Activated CD8-positive, alpha-beta memory T cell treated with anti-CD3 and anti-CD28 coated beads, Interleukin-2, amount 50 U/mL, for 4 hours (primary cell): Measurements from ENCODE around the gene SHKBP1.
"Not testable (repeated sequence)": the region's sequence is repeated elsewhere in the genome, so short reads cannot be mapped to it uniquely, and the experiment has no call there.

Source experiments
- DNase-seq: peaks from one replicate; pipeline ENCODE4 v3.0.0-alpha.2; 2020

SHKBP1 gene

DNA sequence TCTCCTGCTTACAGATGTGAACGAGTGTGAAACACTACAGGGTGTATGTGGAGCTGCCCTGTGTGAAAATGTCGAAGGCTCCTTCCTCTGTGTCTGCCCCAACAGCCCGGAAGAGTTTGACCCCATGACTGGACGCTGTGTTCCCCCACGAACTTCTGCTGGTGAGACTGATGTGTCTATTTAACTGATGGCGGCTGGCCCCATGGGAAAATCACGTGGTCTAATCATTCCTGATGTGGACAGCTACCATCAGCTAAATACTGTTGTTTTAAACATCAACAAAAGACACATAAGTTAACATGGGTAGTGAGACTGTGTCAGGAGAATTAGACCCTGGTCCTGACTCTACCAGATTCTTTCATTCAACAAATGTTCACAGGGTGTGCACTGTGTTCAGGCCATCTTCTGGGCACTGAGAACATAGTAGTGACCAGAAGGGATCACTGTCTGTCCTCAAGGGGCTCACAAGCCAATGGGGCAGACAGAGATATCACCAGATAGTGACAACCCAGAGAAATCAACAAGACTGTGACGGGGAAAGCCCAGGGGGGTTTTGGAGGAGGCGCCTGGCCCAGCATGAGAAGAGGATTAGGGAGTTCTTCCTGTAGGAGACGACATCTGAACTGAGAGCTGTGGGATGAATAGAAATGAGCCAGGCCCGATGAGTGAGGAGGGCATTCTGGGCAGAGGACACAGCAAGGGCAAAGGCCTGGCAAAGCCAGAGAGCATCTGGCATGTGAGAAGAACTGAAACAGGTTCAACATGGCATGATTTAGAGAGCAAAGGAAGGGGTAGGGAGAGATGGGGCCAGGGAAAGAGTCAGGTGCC, 42.9 kb downstream of the SHKBP1 start:
- DNase-seq: no peak

DNA sequence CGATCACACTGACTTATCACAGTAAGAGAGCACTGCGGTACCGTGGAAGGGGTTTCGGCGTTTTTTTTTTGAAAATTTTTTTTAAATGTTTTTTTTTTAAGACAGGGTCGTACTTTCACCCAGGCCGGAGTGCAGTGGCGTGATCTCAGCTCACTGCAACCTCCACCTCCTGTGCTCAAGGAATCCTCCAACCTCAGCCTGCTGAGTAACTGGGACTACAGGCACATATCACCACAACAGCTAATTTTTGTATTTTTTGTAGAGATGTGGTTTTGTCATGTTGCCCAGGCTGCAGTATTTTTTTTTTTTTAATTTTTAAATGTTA, 43.5 kb downstream of the SHKBP1 start:
- DNase-seq: no peak

DNA sequence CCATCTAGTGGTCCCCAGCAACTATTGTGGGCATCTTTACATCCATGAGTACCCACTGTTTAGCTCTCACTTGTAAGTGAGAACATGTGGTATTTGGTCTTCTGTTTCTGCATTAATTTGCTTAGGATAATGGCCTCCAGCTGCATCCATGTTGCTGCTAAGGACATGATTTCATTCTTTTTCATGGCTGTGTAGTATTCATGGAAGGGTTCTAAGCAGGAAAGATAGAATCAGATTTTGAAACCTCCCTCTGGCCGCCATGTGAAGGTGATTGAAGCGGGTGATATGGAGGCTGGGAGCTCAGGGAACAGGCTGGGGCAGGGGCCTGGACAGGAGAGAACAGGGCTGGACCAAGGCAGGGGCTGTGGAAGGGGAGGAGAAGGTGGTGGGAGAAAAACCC, 44.6 kb downstream of the SHKBP1 start:
- DNase-seq: no peak

DNA sequence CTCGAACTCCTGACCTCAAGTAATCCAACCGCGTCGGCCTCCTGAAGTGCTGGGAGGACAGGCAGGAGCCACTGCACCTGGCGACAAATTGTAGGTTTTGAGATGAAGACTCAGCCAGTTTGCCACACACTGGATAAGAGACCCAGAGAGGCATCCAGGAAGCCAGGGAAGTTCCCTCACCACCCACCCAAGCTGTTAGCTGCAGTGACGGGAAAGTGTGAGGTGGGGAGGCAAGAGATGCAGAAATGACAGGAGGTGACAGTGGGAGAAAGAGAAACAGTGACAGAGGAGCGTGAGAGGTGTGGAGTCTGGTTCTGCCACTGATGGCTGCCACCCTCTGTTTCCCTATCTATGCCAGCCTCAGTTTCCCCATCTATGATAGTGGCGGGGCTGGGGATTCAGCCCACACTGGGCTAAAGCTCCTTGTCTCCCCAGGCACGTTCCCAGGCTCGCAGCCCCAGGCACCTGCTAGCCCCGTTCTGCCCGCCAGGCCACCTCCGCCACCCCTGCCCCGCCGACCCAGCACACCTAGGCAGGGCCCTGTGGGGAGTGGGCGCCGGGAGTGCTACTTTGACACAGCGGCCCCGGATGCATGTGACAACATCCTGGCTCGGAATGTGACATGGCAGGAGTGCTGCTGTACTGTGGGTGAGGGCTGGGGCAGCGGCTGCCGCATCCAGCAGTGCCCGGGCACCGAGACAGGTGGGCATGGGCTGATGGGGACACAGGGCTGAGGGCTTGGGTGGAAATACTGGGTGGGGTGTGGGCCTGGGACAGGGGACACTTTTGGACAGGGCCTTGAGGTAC, 45.5 kb downstream of the SHKBP1 start:
- no peak for DNase-seq

DNA sequence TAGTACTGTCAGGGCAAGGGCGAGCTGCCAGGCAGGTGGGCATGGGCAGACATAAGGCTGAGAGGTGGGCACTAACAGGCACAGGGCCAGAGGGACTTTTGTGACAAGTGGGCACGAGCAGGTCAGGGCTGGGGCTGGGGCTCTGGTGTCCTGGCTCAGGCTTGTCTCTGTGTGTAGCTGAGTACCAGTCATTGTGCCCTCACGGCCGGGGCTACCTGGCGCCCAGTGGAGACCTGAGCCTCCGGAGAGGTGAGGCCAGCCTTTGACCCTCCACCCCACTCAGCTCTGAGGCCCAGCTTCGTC, 46.1 kb downstream of the SHKBP1 start:
- no peak for DNase-seq

DNA sequence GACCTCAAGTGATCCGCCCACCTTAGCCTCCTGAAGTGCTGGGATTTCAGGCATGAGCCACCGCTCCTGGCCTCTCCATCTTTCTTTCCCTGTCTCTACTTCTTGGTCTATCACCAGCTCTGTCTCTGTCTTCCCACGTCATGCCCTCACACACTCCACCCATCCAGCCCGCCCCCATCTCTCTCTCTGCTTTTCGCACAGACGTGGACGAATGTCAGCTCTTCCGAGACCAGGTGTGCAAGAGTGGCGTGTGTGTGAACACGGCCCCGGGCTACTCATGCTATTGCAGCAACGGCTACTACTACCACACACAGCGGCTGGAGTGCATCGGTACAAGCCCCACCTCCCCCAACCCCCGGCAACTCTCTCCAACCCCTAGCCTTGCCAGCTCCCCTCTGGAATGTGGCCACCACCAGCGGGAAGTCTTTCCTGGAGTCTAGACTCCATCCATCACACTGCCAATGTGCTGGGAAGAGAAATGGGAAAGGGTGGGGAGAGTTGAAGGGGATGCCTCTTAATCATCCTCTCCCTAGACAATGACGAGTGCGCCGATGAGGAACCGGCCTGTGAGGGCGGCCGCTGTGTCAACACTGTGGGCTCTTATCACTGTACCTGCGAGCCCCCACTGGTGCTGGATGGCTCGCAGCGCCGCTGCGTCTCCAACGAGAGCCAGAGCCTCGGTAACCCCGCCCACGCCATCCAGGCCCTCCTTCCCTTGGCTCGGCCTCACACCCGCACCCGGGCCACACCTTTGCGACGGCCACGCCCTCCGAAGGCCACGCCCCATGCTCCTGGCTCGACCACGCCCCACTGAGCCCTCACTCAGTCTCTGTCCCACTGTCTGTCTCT, 47.0 kb downstream of the SHKBP1 start:
- DNase-seq: no peak

DNA sequence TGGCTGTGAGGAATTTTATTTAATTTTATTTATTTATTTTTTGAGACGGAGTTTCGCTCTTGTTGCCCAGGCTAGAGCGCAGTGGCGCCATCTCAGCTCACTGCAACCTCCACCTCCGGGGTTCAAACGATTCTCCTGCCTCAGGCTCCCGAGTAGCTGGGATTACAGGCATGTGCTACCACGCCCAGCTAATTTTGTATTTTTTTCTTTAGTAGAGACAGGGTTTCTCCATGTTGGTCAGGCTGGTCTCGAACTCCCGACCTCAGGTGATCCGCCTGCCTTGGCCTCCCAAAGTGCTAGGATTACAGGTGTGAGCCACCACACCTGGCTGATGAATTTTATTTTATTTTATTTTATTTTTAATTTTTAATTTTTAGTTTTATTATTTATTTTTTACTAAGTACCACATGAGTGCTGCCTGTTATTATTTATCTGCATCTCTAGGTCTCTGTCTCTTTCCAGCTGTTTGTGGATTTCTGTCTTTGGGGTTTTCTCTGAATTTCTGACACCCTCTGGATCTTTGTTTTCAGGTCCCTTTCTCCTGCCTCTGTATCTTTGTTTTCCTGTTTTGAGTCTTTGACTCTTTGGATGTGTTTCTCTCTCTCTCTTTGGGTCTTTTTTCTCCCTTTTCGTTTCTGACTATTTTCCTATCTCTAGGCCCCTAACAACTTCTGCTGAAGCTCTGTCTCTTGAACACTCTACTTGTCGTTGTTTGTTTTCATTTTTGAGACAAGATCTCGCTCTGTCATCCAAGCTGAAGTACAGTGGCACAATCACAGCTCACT, 47.9 kb downstream of the SHKBP1 start:
- DNase-seq: not testable (repeated sequence)

DNA sequence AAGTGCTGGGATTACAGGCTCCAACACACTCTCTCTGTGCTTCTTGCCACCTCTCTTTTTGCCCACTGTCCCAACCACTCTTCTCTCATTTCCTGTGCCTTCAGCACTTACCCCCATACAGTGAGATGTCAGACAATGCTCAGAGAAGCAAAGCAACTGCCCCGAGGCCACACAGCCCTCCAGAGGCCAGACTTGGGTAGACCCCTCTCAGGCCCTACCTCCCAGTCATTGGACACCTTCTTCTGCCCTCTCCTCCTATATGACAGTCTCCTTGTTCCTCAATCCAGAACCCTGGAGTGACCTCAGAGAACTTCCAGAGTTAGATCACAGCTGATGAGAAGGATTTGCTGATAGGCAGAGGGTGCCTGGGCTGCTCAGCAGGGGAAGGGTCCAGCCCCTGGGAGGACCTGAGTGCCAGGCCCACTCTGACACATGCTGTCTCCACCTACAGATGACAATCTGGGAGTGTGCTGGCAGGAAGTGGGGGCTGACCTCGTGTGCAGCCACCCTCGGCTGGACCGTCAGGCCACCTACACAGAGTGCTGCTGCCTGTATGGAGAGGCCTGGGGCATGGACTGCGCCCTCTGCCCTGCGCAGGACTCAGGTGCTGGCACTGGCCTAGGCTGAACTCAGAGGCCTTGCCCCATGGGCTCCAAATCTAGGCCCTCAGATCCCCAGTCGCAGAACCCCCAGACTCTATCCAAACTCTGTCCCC, 48.9 kb downstream of the SHKBP1 start:
- DNase-seq: no peak

DNA sequence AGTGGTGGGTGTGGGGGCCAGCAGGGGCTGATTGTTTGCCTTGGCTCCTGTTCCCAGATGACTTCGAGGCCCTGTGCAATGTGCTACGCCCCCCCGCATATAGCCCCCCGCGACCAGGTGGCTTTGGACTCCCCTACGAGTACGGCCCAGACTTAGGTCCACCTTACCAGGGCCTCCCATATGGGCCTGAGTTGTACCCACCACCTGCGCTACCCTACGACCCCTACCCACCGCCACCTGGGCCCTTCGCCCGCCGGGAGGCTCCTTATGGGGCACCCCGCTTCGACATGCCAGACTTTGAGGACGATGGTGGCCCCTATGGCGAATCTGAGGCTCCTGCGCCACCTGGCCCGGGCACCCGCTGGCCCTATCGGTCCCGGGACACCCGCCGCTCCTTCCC, 50.2 kb downstream of the SHKBP1 start:
- DNase-seq: no peak

DNA sequence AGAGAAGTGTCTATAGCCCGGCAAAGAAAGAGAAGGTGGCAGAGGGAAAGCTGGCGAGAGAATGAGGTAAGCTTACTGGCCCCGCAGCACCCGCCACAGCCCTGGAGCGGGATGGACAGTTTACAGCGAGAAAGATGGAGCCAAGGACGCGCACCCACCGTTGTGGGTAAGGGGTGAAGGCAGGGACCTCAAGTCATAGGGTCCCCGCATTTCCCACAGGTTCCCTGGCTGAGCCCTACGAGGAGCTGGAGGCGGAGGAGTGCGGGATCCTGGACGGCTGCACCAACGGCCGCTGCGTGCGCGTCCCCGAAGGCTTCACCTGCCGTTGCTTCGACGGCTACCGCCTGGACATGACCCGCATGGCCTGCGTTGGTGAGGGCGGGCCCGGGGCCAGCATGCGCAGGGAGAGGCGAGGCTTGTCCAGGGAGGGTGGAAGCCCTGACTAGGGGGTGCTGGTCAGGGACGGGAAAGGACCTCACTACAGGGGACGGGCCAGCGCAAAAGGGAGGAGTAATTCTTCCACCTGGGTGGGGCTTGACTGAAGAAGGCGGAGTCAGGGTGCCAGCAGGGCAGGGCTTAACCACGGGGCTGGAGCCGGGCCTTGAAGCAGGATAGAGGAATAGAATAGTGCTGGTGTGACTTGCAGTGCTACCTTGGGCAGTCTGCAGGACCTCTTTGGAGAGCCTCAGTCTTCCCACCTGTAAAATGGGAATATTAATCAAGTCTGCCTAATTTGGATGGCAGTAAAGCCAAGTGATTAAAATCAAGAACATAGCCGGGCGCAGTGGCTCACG, 51.0 kb downstream of the SHKBP1 start:
- DNase-seq: no peak

DNA sequence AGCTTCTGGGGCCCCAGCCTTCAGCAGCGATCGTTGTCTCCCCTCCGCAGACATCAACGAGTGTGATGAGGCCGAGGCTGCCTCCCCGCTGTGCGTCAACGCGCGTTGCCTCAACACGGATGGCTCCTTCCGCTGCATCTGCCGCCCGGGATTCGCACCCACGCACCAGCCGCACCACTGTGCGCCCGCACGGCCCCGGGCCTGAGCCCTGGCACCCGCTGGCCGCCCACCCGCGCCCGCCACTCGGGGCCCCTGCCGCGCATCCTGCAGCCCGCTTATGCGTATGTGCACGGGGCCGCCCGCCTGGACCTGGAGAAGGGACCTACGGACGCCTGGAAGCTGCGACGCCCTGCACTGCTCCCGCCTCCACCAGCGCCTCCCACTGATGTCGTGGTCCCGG, 52.7 kb downstream of the SHKBP1 start:
- DNase-seq: no peak

DNA sequence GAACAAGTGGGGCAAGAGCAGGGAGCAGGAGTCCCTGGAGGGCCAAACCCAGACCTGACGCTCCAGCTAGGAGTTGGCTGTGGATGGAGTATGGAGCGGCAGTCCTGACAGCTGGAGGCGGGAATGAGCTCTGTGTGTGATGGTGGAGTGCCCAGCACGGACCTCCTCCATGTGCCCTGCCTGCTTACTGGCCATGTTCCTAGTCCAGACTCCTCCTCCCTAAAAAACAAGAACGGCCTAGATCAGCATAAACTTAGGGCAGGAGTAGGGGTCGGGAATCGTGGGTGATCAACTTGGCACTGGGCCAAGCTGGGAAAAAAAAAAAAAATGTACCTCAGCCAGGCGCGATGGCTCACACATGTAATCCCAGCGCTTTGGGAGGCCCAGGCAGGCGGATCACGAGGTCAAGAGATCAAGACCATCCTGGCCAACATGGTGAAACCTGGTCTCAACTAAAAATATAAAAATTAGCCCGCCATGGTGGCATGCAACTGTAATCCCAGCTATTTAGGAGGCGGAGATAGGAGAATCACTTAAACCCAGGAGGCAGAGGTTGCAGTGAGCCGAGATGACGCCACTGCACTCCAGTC, 54.0 kb downstream of the SHKBP1 start:
- no peak for DNase-seq

DNA sequence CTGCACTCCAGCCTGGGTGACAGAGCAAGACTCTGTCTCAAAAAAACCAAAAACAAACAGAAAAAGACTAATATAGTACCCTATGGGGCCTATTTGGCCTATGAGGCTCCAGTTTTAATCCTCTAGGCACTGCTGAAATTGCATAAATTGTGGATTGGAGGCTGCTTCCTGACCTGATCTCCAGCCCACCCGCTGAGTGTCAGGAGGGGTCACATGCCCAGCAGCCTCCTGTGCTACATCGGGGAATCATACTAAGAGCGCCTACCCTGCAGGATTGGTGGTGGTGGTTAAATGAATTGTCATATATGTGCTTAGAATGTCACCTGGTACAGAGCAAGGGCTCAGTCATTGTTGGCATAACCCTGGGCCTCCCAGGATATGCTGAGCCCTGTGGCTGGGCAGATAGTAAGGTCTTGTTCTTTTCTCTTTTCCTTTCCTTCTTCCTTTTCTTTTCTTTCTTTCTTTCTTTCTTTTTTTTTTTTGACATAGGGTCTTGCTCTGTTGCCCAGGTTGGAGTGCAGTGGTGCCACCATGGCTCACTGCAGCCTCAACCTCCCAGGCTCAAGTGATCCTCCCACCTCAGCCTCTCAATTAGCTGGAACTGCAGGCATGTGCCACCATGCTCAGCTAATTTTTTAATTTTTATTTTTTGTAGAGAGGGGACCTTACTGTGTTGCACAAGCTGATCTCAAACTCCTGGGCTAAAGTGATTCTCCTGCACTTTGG, 55.8 kb downstream of the SHKBP1 start:
- DNase-seq: no peak

DNA sequence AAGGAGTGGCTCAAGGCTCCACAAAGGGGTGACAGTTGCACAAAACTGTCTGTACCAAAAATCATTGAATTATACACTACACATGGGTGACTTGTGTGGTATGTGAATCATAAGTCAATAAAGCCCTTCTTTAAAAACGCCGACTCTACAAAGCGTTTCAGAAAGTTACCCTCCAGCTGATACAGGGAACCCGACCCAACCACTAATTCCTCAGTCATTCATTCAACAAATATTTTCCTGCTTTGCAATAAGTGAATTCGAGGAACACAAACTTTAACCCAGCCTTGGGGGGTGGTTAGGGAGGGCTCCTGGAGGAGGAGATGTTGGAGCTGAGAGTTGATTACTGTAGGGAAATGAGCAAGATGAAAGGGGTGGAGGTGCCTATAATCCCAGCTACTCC, 56.5 kb downstream of the SHKBP1 start:
- DNase-seq: no peak

DNA sequence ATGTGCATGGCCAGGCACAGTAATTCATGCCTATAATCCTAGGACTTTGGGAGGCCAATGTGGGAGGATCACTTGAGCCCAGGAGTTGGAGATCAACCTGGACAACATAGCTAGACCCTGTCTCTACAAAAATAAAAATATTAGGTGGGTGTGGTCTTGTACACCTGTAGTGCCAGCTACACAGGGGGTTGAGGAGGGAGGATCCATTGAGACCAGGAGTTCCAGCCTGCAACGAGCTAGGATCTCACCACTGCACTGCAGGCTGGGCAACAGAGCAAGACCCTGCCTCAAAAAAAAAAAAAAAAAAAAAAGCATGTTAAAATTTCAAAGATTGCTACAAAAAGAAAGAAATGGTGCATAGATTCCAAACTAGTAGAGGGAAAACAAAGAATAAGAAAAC, 61.7 kb downstream of the SHKBP1 start:
- no peak for DNase-seq

DNA sequence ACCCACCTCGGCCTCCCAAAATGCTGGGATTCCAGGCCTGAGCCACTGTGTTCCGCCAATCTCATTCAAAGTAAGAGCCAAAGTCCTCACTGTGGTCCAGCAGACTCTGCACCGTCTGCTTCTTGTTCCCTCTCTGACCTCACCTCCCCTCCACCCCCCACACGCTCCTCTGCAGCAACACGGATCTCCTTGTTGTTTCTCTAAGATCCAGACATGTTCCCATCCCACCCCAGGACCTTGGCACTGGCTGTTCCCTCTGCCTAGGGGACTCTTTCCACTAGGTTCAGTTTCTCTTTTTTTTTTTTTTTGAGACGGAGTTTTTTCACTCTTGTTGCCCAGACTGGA, 62.9 kb downstream of the SHKBP1 start:
- no peak for DNase-seq

DNA sequence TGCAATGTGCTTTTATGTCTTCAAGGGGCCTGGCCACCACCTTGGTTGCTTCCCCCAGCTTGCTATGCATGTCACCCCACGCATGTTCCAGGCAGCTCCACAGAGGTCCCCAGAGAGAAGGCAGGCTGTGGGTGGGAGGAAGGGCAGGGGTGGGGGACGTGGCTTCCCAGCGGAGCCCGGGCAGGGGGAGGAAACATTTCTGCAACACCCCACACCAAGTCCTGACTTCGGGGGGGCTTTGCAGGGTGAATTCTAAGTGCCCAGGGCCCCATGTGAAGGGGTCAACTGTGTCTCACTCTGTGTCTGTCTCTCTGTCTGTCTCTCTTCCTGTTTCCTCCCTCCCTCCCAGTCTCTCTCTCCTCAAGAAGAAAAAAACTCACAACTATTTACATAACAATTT, 64.1 kb downstream of the SHKBP1 start:
- no peak for DNase-seq
